Uterus (tissue), 2 donors: ENCODE results near the gene FAM24A.

Source experiments
- POLR2A ChIP-seq, 2 donors: fragments of 450-650 bp; IDR thresholded peaks; one replicate each; pipeline ENCODE4 v1.6.1; 2016; ENCODE audit warnings: antibody characterized with exemption in 2 of 2, mild to moderate bottlenecking in 1 of 2, moderate library complexity in 1 of 2
- TF ChIP-seq, protein P1 (sequence below), 4 experiments: fragments of 200-600 bp in 2 of 4; fragments of 450-650 bp in 2 of 4; sonication (generic) in 2 of 4; IDR thresholded peaks; one replicate each; pipeline ENCODE4 v1.5.1; 2016 to 2019; ENCODE audit warnings: antibody characterized with exemption in 4 of 4, mild to moderate bottlenecking in 2 of 4, moderate library complexity in 1 of 4

DNA sequence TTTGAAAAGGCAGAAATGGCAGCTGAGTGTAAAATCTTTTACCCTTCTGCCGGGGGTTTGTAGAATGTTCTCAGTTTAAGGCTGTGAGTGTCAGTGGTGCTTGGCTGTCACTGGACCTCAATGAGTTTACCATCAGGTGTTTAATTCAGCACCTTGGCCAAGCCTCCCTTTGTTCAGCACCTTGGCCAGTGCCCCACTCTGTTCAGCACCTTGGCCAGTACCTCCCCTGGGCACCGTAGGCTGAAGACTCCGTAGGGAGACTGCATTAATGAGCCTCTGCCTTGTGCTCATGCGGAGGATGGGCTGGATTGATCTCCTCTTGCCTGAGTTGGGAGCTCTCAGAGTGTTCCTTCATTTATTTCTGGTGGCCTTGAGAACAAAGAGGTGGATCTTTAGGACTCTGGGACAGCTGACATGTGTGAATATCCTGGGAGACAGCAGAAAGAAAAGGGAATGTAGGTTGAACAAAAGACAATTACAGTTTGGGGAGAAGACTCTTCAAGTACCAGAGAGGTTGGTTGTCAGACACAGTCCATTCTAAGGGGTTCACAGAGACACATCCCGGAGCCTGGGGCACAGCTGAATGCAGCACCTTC is 1.6 kb downstream of the FAM24A start:
- TF ChIP-seq, protein P1, sequence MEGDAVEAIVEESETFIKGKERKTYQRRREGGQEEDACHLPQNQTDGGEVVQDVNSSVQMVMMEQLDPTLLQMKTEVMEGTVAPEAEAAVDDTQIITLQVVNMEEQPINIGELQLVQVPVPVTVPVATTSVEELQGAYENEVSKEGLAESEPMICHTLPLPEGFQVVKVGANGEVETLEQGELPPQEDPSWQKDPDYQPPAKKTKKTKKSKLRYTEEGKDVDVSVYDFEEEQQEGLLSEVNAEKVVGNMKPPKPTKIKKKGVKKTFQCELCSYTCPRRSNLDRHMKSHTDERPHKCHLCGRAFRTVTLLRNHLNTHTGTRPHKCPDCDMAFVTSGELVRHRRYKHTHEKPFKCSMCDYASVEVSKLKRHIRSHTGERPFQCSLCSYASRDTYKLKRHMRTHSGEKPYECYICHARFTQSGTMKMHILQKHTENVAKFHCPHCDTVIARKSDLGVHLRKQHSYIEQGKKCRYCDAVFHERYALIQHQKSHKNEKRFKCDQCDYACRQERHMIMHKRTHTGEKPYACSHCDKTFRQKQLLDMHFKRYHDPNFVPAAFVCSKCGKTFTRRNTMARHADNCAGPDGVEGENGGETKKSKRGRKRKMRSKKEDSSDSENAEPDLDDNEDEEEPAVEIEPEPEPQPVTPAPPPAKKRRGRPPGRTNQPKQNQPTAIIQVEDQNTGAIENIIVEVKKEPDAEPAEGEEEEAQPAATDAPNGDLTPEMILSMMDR (IDR thresholded peaks at IDR 0.05) = no peak
- no peak for TF ChIP-seq POLR2A (IDR thresholded peaks at IDR 0.05)
